IMR-90 (cell line): Measurements from ENCODE around the gene CCDC38. TPM values are rescaled to one million over a fixed set of nuclear protein-coding genes. Genes with fewer than 3 reads are reported as not detected.

Experiments used
- ATAC-seq: fragments of 200-7000 bp; cut with Tn5 transposase; 2 replicates; pipeline ENCODE4 v1.9.1; 2020; ENCODE audit warnings: low read depth, mild to moderate bottlenecking, moderate library complexity
- BruUV-seq: library from RNA; stranded (reverse); fragments of 400-500 nt; replicated peaks from 2 replicates; lab custom pipeline; 2021; lab: Mats Ljungman, UMichigan
- CTCF ChIA-PET: fragments of 300-600 bp; formaldehyde crosslinking; extraction: SDS; loops from one replicate; lab custom pipeline; 2021; ENCODE audit warnings: antibody characterized with exemption; lab: Yijun Ruan, JAX
- POLR2A ChIA-PET: fragments of 300-600 bp; sonication (Branson Sonifier 250); formaldehyde crosslinking; loops from one replicate; lab custom pipeline; 2022; ENCODE audit warnings: antibody characterized with exemption; ENCODE audit not compliant: unreplicated experiment; lab: Charles Lee
- DNase-seq: peaks from one replicate; pipeline ENCODE4 v3.0.0; 2013
- H2AFZ ChIP-seq: replicated peaks from 2 replicates; pipeline ENCODE3; 2013; ENCODE audit warnings: low read length, mild to moderate bottlenecking; ENCODE audit not compliant: poor library complexity
- H2AK5ac ChIP-seq: 2 replicates; pipeline ENCODE4 v1.6.1; 2013; ENCODE audit warnings: low read depth, low read length, inconsistent platforms
- H2AK9ac ChIP-seq: replicated peaks from 2 replicates; pipeline ENCODE3; 2013; ENCODE audit warnings: mild to moderate bottlenecking, low read depth, low read length, moderate library complexity; ENCODE audit not compliant: poor library complexity
- H2BK120ac ChIP-seq: 2 replicates; pipeline ENCODE4 v1.6.1; 2013; ENCODE audit warnings: low read depth, low read length, inconsistent platforms
- H2BK15ac ChIP-seq: 3 replicates; pipeline ENCODE4 v1.6.1; 2013; ENCODE audit warnings: low read depth, low read length, inconsistent platforms
- H2BK20ac ChIP-seq: 2 replicates; pipeline ENCODE4 v1.6.1; 2013; ENCODE audit warnings: low read depth, mild to moderate bottlenecking, inconsistent platforms, low read length, moderate library complexity
- H2BK5ac ChIP-seq: 2 replicates; pipeline ENCODE4 v1.6.1; 2013; ENCODE audit warnings: mild to moderate bottlenecking, low read depth, low read length, inconsistent platforms; ENCODE audit not compliant: poor library complexity, severe bottlenecking
- H3K14ac ChIP-seq: replicated peaks from 2 replicates; pipeline ENCODE4 v1.6.1; 2013; ENCODE audit warnings: low read depth, low read length, inconsistent platforms
- H3K18ac ChIP-seq: 2 replicates; pipeline ENCODE4 v1.6.1; 2013; ENCODE audit warnings: low read depth, low read length, control low read depth
- H3K23ac ChIP-seq: 2 replicates; pipeline ENCODE4 v1.6.1; 2013; ENCODE audit warnings: low read depth, low read length, inconsistent platforms
- H3K27ac ChIP-seq: 2 replicates; pipeline ENCODE4 v1.5.1; 2013; ENCODE audit warnings: mild to moderate bottlenecking, control low read depth, low read length; ENCODE audit not compliant: insufficient read depth
- H3K27me3 ChIP-seq: 2 replicates; pipeline ENCODE4 v1.6.1; 2013; ENCODE audit warnings: low read length; ENCODE audit not compliant: control insufficient read depth, insufficient read depth
- H3K36me3 ChIP-seq: 2 replicates; pipeline ENCODE4 v1.6.1; 2013; ENCODE audit warnings: low read length, mixed read lengths; ENCODE audit not compliant: control insufficient read depth, insufficient read depth
- H3K4ac ChIP-seq: 2 replicates; pipeline ENCODE4 v1.6.1; 2013; ENCODE audit warnings: low read depth, low read length, inconsistent platforms
- H3K4me1 ChIP-seq: 2 replicates; pipeline ENCODE4 v1.6.1; 2013; ENCODE audit warnings: low read length, mixed read lengths; ENCODE audit not compliant: control insufficient read depth, insufficient read depth
- H3K4me2 ChIP-seq: 2 replicates; pipeline ENCODE4 v1.6.1; 2013; ENCODE audit warnings: low read depth, mild to moderate bottlenecking, control low read depth, low read length, moderate library complexity
- H3K4me3 ChIP-seq: 2 replicates; pipeline ENCODE4 v1.5.1; 2013; ENCODE audit warnings: low read depth, mild to moderate bottlenecking, control low read depth, low read length, moderate library complexity; ENCODE audit not compliant: insufficient read depth
- H3K56ac ChIP-seq: 2 replicates; pipeline ENCODE4 v1.6.1; 2013; ENCODE audit warnings: low read length, inconsistent platforms; ENCODE audit not compliant: insufficient read depth; ENCODE audit errors: extremely low read depth
- H3K79me1 ChIP-seq, 2 experiments: 2 replicates each; pipeline ENCODE4 v1.6.1; 2013; ENCODE audit warnings: low read length in 2 of 2, inconsistent platforms in 1 of 2, low read depth in 1 of 2
- H3K9ac ChIP-seq: 2 replicates; pipeline ENCODE4 v1.6.1; 2013; ENCODE audit warnings: low read depth, low read length, control low read depth
- H3K9me1 ChIP-seq: 2 replicates; pipeline ENCODE4 v1.6.1; 2013; ENCODE audit warnings: low read length, inconsistent platforms; ENCODE audit not compliant: insufficient read depth
- H3K9me3 ChIP-seq: 2 replicates; pipeline ENCODE4 v1.6.1; 2013; ENCODE audit warnings: low read length; ENCODE audit not compliant: control insufficient read depth, insufficient read depth
- H4K20me1 ChIP-seq: 2 replicates; pipeline ENCODE4 v1.6.1; 2013; ENCODE audit warnings: low read length, inconsistent platforms; ENCODE audit not compliant: insufficient read depth
- H4K5ac ChIP-seq: 2 replicates; pipeline ENCODE4 v1.6.1; 2013; ENCODE audit warnings: mild to moderate bottlenecking, low read depth, low read length, control low read depth
- H4K8ac ChIP-seq, 2 experiments: 2 replicates each; pipeline ENCODE4 v1.6.1; 2013; ENCODE audit warnings: low read depth in 2 of 2, low read length in 2 of 2, control low read depth in 1 of 2, inconsistent platforms in 1 of 2
- H4K91ac ChIP-seq: 2 replicates; pipeline ENCODE4 v1.6.1; 2013; ENCODE audit warnings: low read depth, low read length, inconsistent platforms; ENCODE audit not compliant: insufficient read depth
- BHLHE40 ChIP-seq: fragments of 150-350 bp; IDR thresholded peaks from 2 replicates; pipeline ENCODE4 v1.6.1; 2016; ENCODE audit warnings: mild to moderate bottlenecking, low read depth, low read length
- CEBPB ChIP-seq: IDR thresholded peaks from 2 replicates; pipeline ENCODE4 v1.6.1; 2012; ENCODE audit warnings: low read depth, low read length, improper control_type of control experiment
- CHD1 ChIP-seq: IDR thresholded peaks from 2 replicates; pipeline ENCODE4 v1.6.1; 2012; ENCODE audit warnings: low read depth, low read length, improper control_type of control experiment
- CTCF ChIP-seq: conservative IDR thresholded peaks from 2 replicates; pipeline ENCODE4 v1.5.1; 2012; ENCODE audit warnings: mild to moderate bottlenecking, low read depth, low read length, improper control_type of control experiment
- ELK1 ChIP-seq: fragments of 150-350 bp; IDR thresholded peaks from 2 replicates; pipeline ENCODE4 v1.6.1; 2016; ENCODE audit warnings: low read depth, mild to moderate bottlenecking, low read length, moderate library complexity, borderline replicate concordance
- MAZ ChIP-seq: IDR thresholded peaks from 2 replicates; pipeline ENCODE4 v1.6.1; 2012; ENCODE audit warnings: low read depth, mild to moderate bottlenecking, low read length, improper control_type of control experiment, moderate library complexity, borderline replicate concordance
- MXI1 ChIP-seq: IDR thresholded peaks from 2 replicates; pipeline ENCODE4 v1.6.1; 2012; ENCODE audit warnings: low read depth, mild to moderate bottlenecking, low read length, moderate library complexity, borderline replicate concordance
- NFE2L2 ChIP-seq: fragments of 150-350 bp; IDR thresholded peaks from 2 replicates; pipeline ENCODE4 v1.6.1; 2016; ENCODE audit warnings: low read depth, mild to moderate bottlenecking, low read length
- POLR2A ChIP-seq: IDR thresholded peaks from 2 replicates; pipeline ENCODE4 v1.6.1; 2012; ENCODE audit warnings: mild to moderate bottlenecking, low read depth, low read length
- RAD21 ChIP-seq: IDR thresholded peaks from 2 replicates; pipeline ENCODE4 v1.6.1; 2012; ENCODE audit warnings: low read length, improper control_type of control experiment
- RCOR1 ChIP-seq: IDR thresholded peaks from 2 replicates; pipeline ENCODE4 v1.6.1; 2012; ENCODE audit warnings: mild to moderate bottlenecking, low read length, improper control_type of control experiment; ENCODE audit not compliant: insufficient replicate concordance
- RFX5 ChIP-seq: IDR thresholded peaks from 2 replicates; pipeline ENCODE4 v1.8.0; 2012; ENCODE audit warnings: low read depth, mild to moderate bottlenecking, low read length, moderate library complexity
- SMC3 ChIP-seq: fragments of 150-350 bp; IDR thresholded peaks from 2 replicates; pipeline ENCODE4 v1.6.1; 2016; ENCODE audit warnings: low read depth, mild to moderate bottlenecking, antibody characterized with exemption, low read length, moderate library complexity
- whole genome bisulfite sequencing, 2 experiments: methylation state at CpG; one replicate each; pipeline versions ENCODE4 v1.1.5 to v1.1.7; 2013; ENCODE audit warnings: missing lambda C conversion rate in 2 of 2; ENCODE audit not compliant: insufficient read length in 1 of 2; ENCODE audit errors: extremely low coverage in 2 of 2; 5-methylcytosine and 5-hydroxymethylcytosine counted together
- dilution Hi-C: fragments of 300-500 bp; cut with HindIII; formaldehyde crosslinking; loops from one replicate; pipeline ENCODE4 v1.14.3; 2018; ENCODE audit warnings: low sequenced_read_pairs; ENCODE audit not compliant: unreplicated experiment
- in situ Hi-C: fragments of 300-500 bp; cut with MboI; formaldehyde crosslinking; loops from 3 replicates; pipeline ENCODE4 v1.14.3; 2019; ENCODE audit warnings: low sequenced_read_pairs, inconsistent platforms, mixed read lengths
- intact Hi-C: fragments of 100-400 bp; cut with micrococcal nuclease; formaldehyde crosslinking; loops from 2 replicates; pipeline ENCODE4 v1.10.0; 2022
- polyA plus RNA-seq, 3 experiments: library from polyadenylated mRNA; depleted of rRNA; stranded (reverse); fragments of >200 nt; gene quantifications; 2 replicates each; pipeline ENCODE4 v1.2.3, GENCODE V29; 2012; ENCODE audit warnings: low replicate concordance in 1 of 3
- total RNA-seq: library from RNA; depleted of rRNA; stranded (reverse); fragments of >200 nt; gene quantifications from 2 replicates; pipeline ENCODE4 v1.2.3, GENCODE V29; 2012
- TF ChIP-seq, protein P1 (sequence below): fragments of 150-350 bp; IDR thresholded peaks from 2 replicates; pipeline ENCODE4 v1.6.1; 2017; ENCODE audit warnings: mild to moderate bottlenecking, antibody characterized with exemption, low read length, low read depth

CCDC38 gene
- total and polyA plus RNA-seq, 2 of the 4 experiments (the other 2 are of a cell fraction) = not detected

DNA sequence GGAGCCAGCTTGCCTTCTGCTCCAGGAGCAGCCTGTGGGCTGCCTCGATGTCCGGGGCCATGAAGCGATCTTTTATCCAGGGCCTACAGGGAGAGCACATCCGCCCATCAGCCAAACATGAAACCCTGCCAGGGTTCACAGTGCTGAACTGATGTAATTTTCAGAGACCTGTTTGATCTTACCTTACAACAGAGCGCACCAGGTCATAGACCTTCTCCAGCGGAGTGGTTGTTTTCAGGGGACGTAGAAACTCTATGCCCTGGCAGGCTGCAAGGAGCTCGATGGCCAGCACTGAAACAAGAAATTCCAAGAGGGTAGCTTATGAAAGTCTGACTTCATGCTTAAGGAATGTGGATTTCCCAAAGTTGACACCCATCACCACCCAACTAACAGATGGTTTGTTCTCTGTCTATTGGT, 34.0 kb upstream of the CCDC38 start:
- Histone ChIP-seq H4K8ac (no peak overlapping the region), H2BK120ac (no peak overlapping the region), H4K20me1 (no peaks in the 10 kb centered on the region), H3K4me3 (no peak overlapping the region), H2AK5ac (no peak overlapping the region), H3K9me1 (no peaks in the 10 kb centered on the region), H3K36me3 (no peaks in the 10 kb centered on the region), H3K56ac (no peak overlapping the region), H3K4me2 (no peak overlapping the region), H3K27me3 (peaks cover 10% of the 10 kb centered on the region), H4K91ac (no peak overlapping the region), H3K4me1 (no peaks in the 10 kb centered on the region), H2BK15ac (no peak overlapping the region), H2AK9ac (no peak overlapping the region), H3K4ac (no peak overlapping the region), H3K27ac (no peak overlapping the region), H2AFZ (no peak overlapping the region), H3K14ac (no peak overlapping the region), H3K23ac (no peak overlapping the region), H3K18ac (no peak overlapping the region), H3K79me1 (no peaks in the 10 kb centered on the region), H2BK5ac (no peak overlapping the region), H2BK20ac (no peak overlapping the region), H4K5ac (no peak overlapping the region), H3K9ac (no peak overlapping the region), H3K9me3 (no peaks in the 10 kb centered on the region)
- 92% methylated on average over 4 of the region's 8 CpGs; no CpG with 5 or more reads in 1 of the 2 experiments for WGBS, 2 experiments
- in situ Hi-C loops = no loop called here
- TF ChIP-seq MAZ (no peak), CEBPB (no peak), CTCF (no peak), RCOR1 (no peak), RFX5 (no peak), SMC3 (no peak), MXI1 (no peak), NFE2L2 (no peak), RAD21 (no peak), ELK1 (no peak), BHLHE40 (no peak), CHD1 (no peak), POLR2A (no peak)
- TF ChIP-seq, protein P1, sequence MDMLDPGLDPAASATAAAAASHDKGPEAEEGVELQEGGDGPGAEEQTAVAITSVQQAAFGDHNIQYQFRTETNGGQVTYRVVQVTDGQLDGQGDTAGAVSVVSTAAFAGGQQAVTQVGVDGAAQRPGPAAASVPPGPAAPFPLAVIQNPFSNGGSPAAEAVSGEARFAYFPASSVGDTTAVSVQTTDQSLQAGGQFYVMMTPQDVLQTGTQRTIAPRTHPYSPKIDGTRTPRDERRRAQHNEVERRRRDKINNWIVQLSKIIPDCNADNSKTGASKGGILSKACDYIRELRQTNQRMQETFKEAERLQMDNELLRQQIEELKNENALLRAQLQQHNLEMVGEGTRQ = no peak
- ChIA-PET CTCF (no interaction called here), POLR2A (no interaction called here)
- DNase-seq (peak; percentile 15), ATAC-seq (no peak)
- dilution Hi-C loops = no loop called here
- BruUV-seq = no TSS peak
- intact Hi-C loops = no loop called here
